IPS-20b (cell line): Measurements from ENCODE around the gene EHBP1L1.
A peak's percentile ranks its signal among the peaks of the same experiment; 100 is the strongest.

Experiments used
- H3K27ac ChIP-seq: one replicate; pipeline ENCODE4 v1.5.1; 2013; ENCODE audit warnings: low read length
- H3K27me3 ChIP-seq: 2 replicates; pipeline ENCODE4 v1.6.1; 2013; ENCODE audit warnings: mild to moderate bottlenecking, low read length, inconsistent platforms; ENCODE audit not compliant: insufficient read depth
- H3K36me3 ChIP-seq: 2 replicates; pipeline ENCODE4 v1.6.1; 2013; ENCODE audit warnings: low read depth, mild to moderate bottlenecking, inconsistent platforms, low read length, moderate library complexity; ENCODE audit not compliant: insufficient read depth
- H3K4me1 ChIP-seq: 2 replicates; pipeline ENCODE4 v1.6.1; 2013; ENCODE audit warnings: mild to moderate bottlenecking, control low read depth, inconsistent platforms, low read length, moderate library complexity; ENCODE audit not compliant: insufficient read depth
- H3K4me3 ChIP-seq: 2 replicates; pipeline ENCODE4 v1.5.1; 2013; ENCODE audit warnings: mild to moderate bottlenecking, low read length, inconsistent platforms
- H3K9ac ChIP-seq: 2 replicates; pipeline ENCODE4 v1.6.1; 2013; ENCODE audit warnings: low read depth, mild to moderate bottlenecking, inconsistent platforms, low read length, moderate library complexity
- H3K9me3 ChIP-seq: 2 replicates; pipeline ENCODE4 v1.6.1; 2013; ENCODE audit warnings: mild to moderate bottlenecking, low read depth, low read length, inconsistent platforms; ENCODE audit not compliant: insufficient read depth

Gene EHBP1L1

GRCh38 chr11:65575568-65576231, at the start of gene EHBP1L1:
Gene EHBP1L1, plus strand, starts transcription at chr11:65576053. Its CDS starts 250 bp downstream, at chr11:65576303.
- Histone ChIP-seq H3K27me3 (peaks cover 56% of the 10 kb centered on the region), H3K4me1 (peaks cover 14% of the 10 kb centered on the region), H3K4me3 (peak within 1 kb of the TSS; percentile 64), H3K9ac (no peak within 1 kb of the TSS), H3K36me3 (no peaks in the 10 kb centered on the region), H3K27ac (no peak within 1 kb of the TSS), H3K9me3 (no peaks in the 10 kb centered on the region)

GRCh38 chr11:65526744-65527143, 49.1 kb upstream of the EHBP1L1 start:
- H3K27ac ChIP-seq, result no peak overlapping the region
- peaks cover 11% of the 10 kb centered on the region for H3K27me3 ChIP-seq
- H3K36me3 ChIP-seq, result peaks cover 27% of the 10 kb centered on the region
- H3K4me3 ChIP-seq, result no peak overlapping the region
- no peak overlapping the region for H3K9ac ChIP-seq
- no peaks in the 10 kb centered on the region; the same call in 1 of the 2 replicates for H3K4me1 ChIP-seq
- H3K9me3 ChIP-seq, result no peaks in the 10 kb centered on the region

- no peak overlapping the region for H3K27ac ChIP-seq
- peaks cover 7% of the 10 kb centered on the region for H3K27me3 ChIP-seq
- peaks cover 39% of the 10 kb centered on the region for H3K36me3 ChIP-seq
- no peaks in the 10 kb centered on the region for H3K4me1 ChIP-seq
- H3K9me3 ChIP-seq, result no peaks in the 10 kb centered on the region
- no peak overlapping the region for H3K9ac ChIP-seq
- no peak overlapping the region for H3K4me3 ChIP-seq
Observed at GRCh38 chr11:65528819-65529350, 47.0 kb upstream of the EHBP1L1 start.

- no peak overlapping the region for H3K27ac ChIP-seq
Observed at GRCh38 chr11:65529475-65530156, 46.2 kb upstream of the EHBP1L1 start.

GRCh38 chr11:65530157-65530496, 45.7 kb upstream of the EHBP1L1 start:
- Histone ChIP-seq H3K9ac (no peak overlapping the region), H3K27ac (no peak overlapping the region), H3K27me3 (no peaks in the 10 kb centered on the region), H3K4me3 (no peak overlapping the region), H3K36me3 (peaks cover 39% of the 10 kb centered on the region), H3K9me3 (no peaks in the 10 kb centered on the region), H3K4me1 (no peaks in the 10 kb centered on the region)

More at GRCh38 chr11:65529475-65530156, 46.2 kb upstream of the EHBP1L1 start:
- no peak overlapping the region for H3K9ac ChIP-seq
- no peaks in the 10 kb centered on the region for H3K9me3 ChIP-seq
- no peaks in the 10 kb centered on the region for H3K27me3 ChIP-seq
- H3K4me1 ChIP-seq, result no peaks in the 10 kb centered on the region
- H3K36me3 ChIP-seq, result peaks cover 39% of the 10 kb centered on the region
- H3K4me3 ChIP-seq, result no peak overlapping the region

GRCh38 chr11:65532388-65533064, 43.3 kb upstream of the EHBP1L1 start:
- no peaks in the 10 kb centered on the region; the same call in 1 of the 2 replicates for H3K27me3 ChIP-seq
- no peaks in the 10 kb centered on the region for H3K9me3 ChIP-seq
- H3K9ac ChIP-seq, result no peak overlapping the region
- no peaks in the 10 kb centered on the region for H3K4me1 ChIP-seq
- H3K4me3 ChIP-seq, result no peak overlapping the region
- peaks cover 42% of the 10 kb centered on the region for H3K36me3 ChIP-seq
- no peak overlapping the region for H3K27ac ChIP-seq

GRCh38 chr11:65535102-65535501, 40.8 kb upstream of the EHBP1L1 start:
- Histone ChIP-seq H3K4me1 (no peaks in the 10 kb centered on the region), H3K27me3 (peaks cover 25% of the 10 kb centered on the region), H3K9me3 (no peaks in the 10 kb centered on the region), H3K4me3 (no peak overlapping the region), H3K9ac (no peak overlapping the region), H3K27ac (no peak overlapping the region), H3K36me3 (peaks cover 37% of the 10 kb centered on the region)

- no peak overlapping the region for H3K27ac ChIP-seq
- no peak overlapping the region for H3K9ac ChIP-seq
- H3K4me3 ChIP-seq, result no peak overlapping the region
- H3K9me3 ChIP-seq, result no peaks in the 10 kb centered on the region
- peaks cover 39% of the 10 kb centered on the region for H3K27me3 ChIP-seq
- H3K4me1 ChIP-seq, result no peaks in the 10 kb centered on the region
- peaks cover 22% of the 10 kb centered on the region for H3K36me3 ChIP-seq
Observed at GRCh38 chr11:65536412-65537295, 39.2 kb upstream of the EHBP1L1 start.

GRCh38 chr11:65537296-65537597, 38.6 kb upstream of the EHBP1L1 start:
- H3K27ac ChIP-seq, result no peak overlapping the region
- no peak overlapping the region for H3K4me3 ChIP-seq
- H3K36me3 ChIP-seq, result peaks cover 19% of the 10 kb centered on the region
- no peaks in the 10 kb centered on the region for H3K9me3 ChIP-seq
- H3K9ac ChIP-seq, result no peak overlapping the region
- peaks cover 45% of the 10 kb centered on the region for H3K27me3 ChIP-seq
- no peaks in the 10 kb centered on the region for H3K4me1 ChIP-seq

GRCh38 chr11:65537620-65538231, 38.1 kb upstream of the EHBP1L1 start:
- no peak overlapping the region for H3K4me3 ChIP-seq
- no peak overlapping the region for H3K27ac ChIP-seq
- H3K27me3 ChIP-seq, result peaks cover 46% of the 10 kb centered on the region
- no peaks in the 10 kb centered on the region for H3K4me1 ChIP-seq
- H3K9ac ChIP-seq, result no peak overlapping the region
- H3K36me3 ChIP-seq, result peaks cover 15% of the 10 kb centered on the region
- no peaks in the 10 kb centered on the region for H3K9me3 ChIP-seq
